ENCODE data around the gene CA6.
"Not testable (repeated sequence)": the region's sequence is repeated elsewhere in the genome, so short reads cannot be mapped to it uniquely, and the experiment has no call there.

Gene CA6

GRCh38 chr1:8945568-8945967 lies at the start of gene CA6:
CA6 (plus strand) TSS chr1:8945868; CDS start chr1:8945887, 19 bp downstream.
- no peak for DNase-seq

GRCh38 chr1:8896775-8897174 lies 48.9 kb upstream of the CA6 start:
- DNase-seq: not testable (repeated sequence)

GRCh38 chr1:8897505-8897904 lies 48.2 kb upstream of the CA6 start:
- DNase-seq: not testable (repeated sequence)

- not testable (repeated sequence) for DNase-seq
These were observed 47.2 kb upstream of the CA6 start for GRCh38 chr1:8898418-8898817.

- no peak for DNase-seq
These were observed 46.6 kb upstream of the CA6 start for GRCh38 chr1:8899046-8899445.

- not testable (repeated sequence) for DNase-seq
These were observed 45.0 kb upstream of the CA6 start for GRCh38 chr1:8900684-8901083.

- DNase-seq: no peak
These were observed 42.9 kb upstream of the CA6 start for GRCh38 chr1:8902765-8903164.

GRCh38 chr1:8903410-8903809 lies 42.3 kb upstream of the CA6 start:
- DNase-seq: no peak

- DNase-seq: no peak
These were observed 41.6 kb upstream of the CA6 start for GRCh38 chr1:8903908-8904650.

GRCh38 chr1:8905582-8906191 lies 40.0 kb upstream of the CA6 start:
- DNase-seq: peak; percentile 42

GRCh38 chr1:8908388-8909151 lies 37.1 kb upstream of the CA6 start:
- DNase-seq: no peak

- DNase-seq: no peak
These were observed 35.3 kb upstream of the CA6 start for GRCh38 chr1:8910331-8910730.

- DNase-seq: no peak
These were observed 34.8 kb upstream of the CA6 start for GRCh38 chr1:8910914-8911313.

GRCh38 chr1:8911416-8912309 lies 34.0 kb upstream of the CA6 start:
- no peak for DNase-seq

GRCh38 chr1:8913457-8913856 lies 32.2 kb upstream of the CA6 start:
- DNase-seq: no peak

GRCh38 chr1:8914466-8914865 lies 31.2 kb upstream of the CA6 start:
- no peak for DNase-seq

GRCh38 chr1:8915446-8915845 lies 30.2 kb upstream of the CA6 start:
- no peak for DNase-seq

- DNase-seq: not testable (repeated sequence)
These were observed 28.1 kb upstream of the CA6 start for GRCh38 chr1:8917536-8917935.

- no peak for DNase-seq
These were observed 22.7 kb upstream of the CA6 start for GRCh38 chr1:8922962-8923361.

- DNase-seq: no peak
These were observed 20.3 kb upstream of the CA6 start for GRCh38 chr1:8925406-8925805.

- DNase-seq: no peak
These were observed 19.7 kb upstream of the CA6 start for GRCh38 chr1:8925960-8926359.
